Mesenchymal stem cell (in vitro differentiated cells and primary cell): Measurements from ENCODE around the gene CRACDL.

Experiments
- DNase-seq: peaks from one replicate; pipeline ENCODE4 v3.0.0-alpha.2; 2013
- H2AFZ ChIP-seq: one replicate; pipeline ENCODE4 v1.6.1; 2013; ENCODE audit warnings: low read depth, mild to moderate bottlenecking, control low read depth, inconsistent platforms, low read length, moderate library complexity
- H2AK5ac ChIP-seq: 2 replicates; pipeline ENCODE4 v1.6.1; 2013; ENCODE audit warnings: low read length, moderate library complexity, mild to moderate bottlenecking, inconsistent platforms; ENCODE audit not compliant: severe bottlenecking
- H2BK120ac ChIP-seq: one replicate; pipeline ENCODE4 v1.6.1; 2013; ENCODE audit warnings: low read depth, mild to moderate bottlenecking, inconsistent platforms, low read length, moderate library complexity
- H2BK12ac ChIP-seq, 2 experiments: one replicate each; pipeline ENCODE4 v1.6.1; 2013; ENCODE audit warnings: inconsistent platforms in 2 of 2, low read length in 2 of 2, mild to moderate bottlenecking in 2 of 2, moderate library complexity in 2 of 2, control low read depth in 1 of 2
- H2BK15ac ChIP-seq: one replicate; pipeline ENCODE4 v1.6.1; 2013; ENCODE audit warnings: mild to moderate bottlenecking, low read depth, inconsistent platforms; ENCODE audit not compliant: poor library complexity, severe bottlenecking
- H2BK5ac ChIP-seq: 2 replicates; pipeline ENCODE4 v1.6.1; 2013; ENCODE audit warnings: low read depth, mild to moderate bottlenecking, low read length, control low read depth, inconsistent platforms; ENCODE audit not compliant: poor library complexity, severe bottlenecking
- H3K14ac ChIP-seq, 2 experiments: one replicate each; pipeline ENCODE4 v1.6.1; 2013; ENCODE audit warnings: inconsistent platforms in 2 of 2, low read length in 2 of 2, control low read depth in 1 of 2, mild to moderate bottlenecking in 1 of 2, moderate library complexity in 1 of 2
- H3K18ac ChIP-seq, 2 experiments: one replicate each; pipeline ENCODE4 v1.6.1; 2013; ENCODE audit warnings: inconsistent platforms in 2 of 2, low read length in 2 of 2, control low read depth in 1 of 2, low read depth in 1 of 2, mild to moderate bottlenecking in 1 of 2
- H3K23ac ChIP-seq, 2 experiments: one replicate each; pipeline ENCODE4 v1.6.1; 2013; ENCODE audit warnings: inconsistent platforms in 2 of 2, low read length in 2 of 2, mild to moderate bottlenecking in 2 of 2, moderate library complexity in 2 of 2, control low read depth in 1 of 2
- H3K27ac ChIP-seq: 2 replicates; pipeline ENCODE4 v1.5.1; 2013; ENCODE audit warnings: mild to moderate bottlenecking, moderate library complexity, low read length, control low read depth, inconsistent platforms; ENCODE audit not compliant: poor library complexity, severe bottlenecking
- H3K27me3 ChIP-seq, 2 experiments: 2 replicates each; pipeline versions ENCODE4 v1.6.1 to v1.7.0; 2013; ENCODE audit warnings: low read length in 2 of 2, mild to moderate bottlenecking in 2 of 2, moderate library complexity in 2 of 2, control low read depth in 1 of 2, inconsistent platforms in 1 of 2; ENCODE audit not compliant: control insufficient read depth in 1 of 2, insufficient read depth in 1 of 2
- H3K36me3 ChIP-seq, 2 experiments: 2 replicates each; pipeline versions ENCODE4 v1.6.1 to v1.7.0; 2013; ENCODE audit warnings: low read length in 2 of 2, control low read depth in 1 of 2, inconsistent platforms in 1 of 2, low read depth in 1 of 2, mild to moderate bottlenecking in 1 of 2; ENCODE audit not compliant: insufficient read depth in 2 of 2, control insufficient read depth in 1 of 2
- H3K4ac ChIP-seq, 2 experiments: one replicate each; pipeline ENCODE4 v1.6.1; 2013; ENCODE audit warnings: inconsistent platforms in 2 of 2, low read length in 2 of 2, mild to moderate bottlenecking in 2 of 2, moderate library complexity in 2 of 2, control low read depth in 1 of 2, low read depth in 1 of 2
- H3K4me1 ChIP-seq: 2 replicates; pipeline ENCODE4 v1.6.1; 2013; ENCODE audit warnings: low read depth, low read length, control low read depth; ENCODE audit not compliant: control insufficient read depth, insufficient read depth
- H3K4me2 ChIP-seq: 2 replicates; pipeline ENCODE4 v1.6.1; 2013; ENCODE audit warnings: low read length, mild to moderate bottlenecking, inconsistent platforms; ENCODE audit not compliant: poor library complexity, severe bottlenecking
- H3K4me3 ChIP-seq, 2 experiments: 2 replicates each; pipeline versions ENCODE4 v1.5.1 to v1.7.0; 2013; ENCODE audit warnings: low read length in 2 of 2, mild to moderate bottlenecking in 2 of 2, control low read depth in 1 of 2, low read depth in 1 of 2; ENCODE audit not compliant: insufficient read depth in 1 of 2
- H3K79me1 ChIP-seq: replicated peaks from 2 replicates; pipeline ENCODE4 v1.6.1; 2013; ENCODE audit warnings: mild to moderate bottlenecking, control low read depth, low read length, inconsistent platforms; ENCODE audit not compliant: poor library complexity, severe bottlenecking
- H3K9ac ChIP-seq: 2 replicates; pipeline ENCODE4 v1.7.0; 2013; ENCODE audit warnings: mild to moderate bottlenecking, low read length, moderate library complexity
- H3K9me3 ChIP-seq: 2 replicates; pipeline ENCODE4 v1.7.0; 2013; ENCODE audit warnings: mild to moderate bottlenecking, low read length; ENCODE audit not compliant: control insufficient read depth
- H4K8ac ChIP-seq: one replicate; pipeline ENCODE4 v1.6.1; 2013; ENCODE audit warnings: inconsistent platforms, mild to moderate bottlenecking, low read length, moderate library complexity
- H4K91ac ChIP-seq: one replicate; pipeline ENCODE4 v1.6.1; 2013; ENCODE audit warnings: mild to moderate bottlenecking, low read length, inconsistent platforms
- WGBS: methylation state at CpG from one replicate; pipeline ENCODE4 v1.1.7; 2013; ENCODE audit warnings: mixed read lengths; 5-methylcytosine and 5-hydroxymethylcytosine counted together

CRACDL gene

DNA sequence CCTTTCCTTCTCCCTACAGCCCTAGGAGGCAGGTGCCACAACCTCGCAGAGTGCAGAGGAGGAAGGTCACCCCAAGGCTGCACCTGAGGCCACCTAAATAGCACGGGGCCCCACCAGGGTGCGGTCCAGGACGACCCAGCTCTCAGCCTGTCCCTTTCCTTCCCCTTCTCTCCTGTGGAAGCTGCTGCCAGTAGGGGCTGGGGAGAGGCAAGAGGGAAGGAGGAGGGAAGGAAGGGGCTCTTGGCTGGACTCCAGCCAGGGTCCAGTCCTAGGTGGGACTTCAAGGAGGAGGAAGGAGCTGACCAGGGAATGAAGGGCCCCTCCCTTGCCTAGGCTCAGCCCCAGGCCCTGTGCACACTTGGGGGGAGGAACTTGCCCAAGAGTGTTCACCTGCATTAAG lies 11.1 kb downstream of the CRACDL start:
- Histone ChIP-seq H3K18ac (no peak overlapping the region), H2BK15ac (no peak overlapping the region), H2BK120ac (no peak overlapping the region), H3K14ac (no peak overlapping the region), H3K4me1 (peaks cover 6% of the 10 kb centered on the region), H3K79me1 (no peaks in the 10 kb centered on the region), H3K23ac (no peak overlapping the region), H2BK12ac (no peak overlapping the region), H2BK5ac (no peak overlapping the region), H3K4me2 (no peak overlapping the region), H3K27ac (no peak overlapping the region), H3K9me3 (peaks cover 6% of the 10 kb centered on the region), H4K8ac (no peak overlapping the region), H4K91ac (no peak overlapping the region), H2AFZ (no peak overlapping the region), H2AK5ac (no peak overlapping the region), H3K4ac (no peak overlapping the region), H3K9ac (no peak overlapping the region), H3K4me3 (no peak overlapping the region), H3K36me3 (no peaks in the 10 kb centered on the region), H3K27me3 (peaks cover 5 to 24% of the 10 kb centered on the region in 2 experiments)
- DNase-seq: no peak
- WGBS: 83% methylated on average over 1 of the region's 4 CpGs

DNA sequence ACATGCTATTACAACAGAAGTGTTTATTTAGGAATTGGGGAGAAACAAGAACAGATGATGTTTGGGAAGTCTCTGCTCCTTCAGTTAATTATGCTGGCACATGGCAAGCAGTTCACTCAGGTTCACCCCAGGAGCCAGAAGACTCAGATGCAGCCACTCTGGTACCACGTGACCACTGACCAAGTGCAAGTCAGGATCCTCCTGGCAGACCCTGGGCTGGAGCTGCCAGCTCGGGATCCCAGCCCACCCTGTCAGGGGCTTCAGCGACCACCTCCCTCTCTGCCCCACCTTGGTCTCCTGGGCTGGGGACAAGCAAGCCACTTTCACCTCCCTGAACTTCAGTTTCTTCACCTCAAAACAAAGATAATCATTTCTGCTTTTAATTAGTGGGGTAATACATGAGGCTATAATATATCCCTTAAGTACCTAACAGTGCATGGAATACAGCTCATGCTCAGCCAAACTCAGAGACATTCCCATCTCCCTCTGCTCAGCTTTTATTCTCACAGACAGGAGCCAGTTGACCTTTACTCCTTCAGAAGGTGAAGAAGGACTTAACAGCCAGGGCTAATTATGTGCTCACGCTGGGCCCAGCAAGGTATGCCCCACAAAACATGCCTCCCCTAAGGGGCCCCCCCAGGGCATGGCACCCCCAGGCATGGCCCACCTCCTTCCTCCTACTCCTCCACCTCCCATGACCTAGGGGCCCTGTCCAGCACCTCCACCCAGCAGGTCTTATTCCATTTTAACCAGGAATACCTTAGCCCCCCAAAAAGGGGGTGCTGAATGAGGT lies 11.8 kb downstream of the CRACDL start:
- Histone ChIP-seq H4K8ac (no peak overlapping the region), H3K36me3 (no peaks in the 10 kb centered on the region), H2BK12ac (no peak overlapping the region), H3K18ac (no peak overlapping the region), H3K4me3 (no peak overlapping the region), H2BK15ac (no peak overlapping the region), H3K27me3 (peaks cover 1 to 18% of the 10 kb centered on the region in 2 experiments), H4K91ac (no peak overlapping the region), H3K23ac (no peak overlapping the region), H3K9me3 (peaks cover 6% of the 10 kb centered on the region), H2AFZ (no peak overlapping the region), H2BK5ac (no peak overlapping the region), H3K9ac (no peak overlapping the region), H3K4me1 (peaks cover 6% of the 10 kb centered on the region), H3K4me2 (no peak overlapping the region), H2AK5ac (no peak overlapping the region), H3K27ac (no peak overlapping the region), H3K79me1 (no peaks in the 10 kb centered on the region), H2BK120ac (no peak overlapping the region), H3K4ac (no peak overlapping the region), H3K14ac (no peak overlapping the region)
- 83% methylated on average over 4 of the region's 4 CpGs for WGBS
- no peak for DNase-seq

DNA sequence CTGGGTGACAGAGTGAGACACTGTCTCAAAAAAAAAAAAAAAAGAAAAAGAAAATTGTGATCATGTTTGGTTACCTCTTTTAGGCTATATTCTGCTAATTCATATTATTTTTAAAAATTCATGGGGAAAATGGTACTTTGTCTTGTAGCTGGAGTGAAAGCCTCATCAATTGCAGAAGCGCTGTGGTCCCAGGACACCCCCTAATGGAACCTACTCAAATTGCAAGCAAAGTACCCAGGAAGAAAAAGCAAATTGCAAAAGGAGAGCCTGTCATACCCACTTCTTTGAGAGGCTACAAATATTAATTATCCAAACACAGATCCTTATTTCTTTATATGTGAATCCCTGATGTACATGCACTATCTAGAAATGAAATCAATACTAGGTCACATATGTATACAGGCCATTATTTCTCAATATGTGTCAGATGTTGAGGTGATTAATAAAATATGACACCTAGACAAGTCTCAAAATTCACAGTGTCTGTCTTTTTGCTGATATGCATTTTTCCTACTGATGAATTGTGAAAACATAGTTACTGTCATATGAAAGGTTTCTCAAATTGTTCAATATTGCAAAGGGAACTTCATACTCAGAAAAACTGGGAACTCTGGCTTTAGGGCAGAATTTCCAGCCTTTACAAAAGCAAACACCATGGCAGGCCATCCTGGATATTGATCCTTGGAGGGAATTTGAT lies 12.6 kb downstream of the CRACDL start:
- Histone ChIP-seq H3K18ac (no peak overlapping the region), H2BK5ac (no peak overlapping the region), H3K36me3 (no peaks in the 10 kb centered on the region), H3K4me1 (peaks cover 6% of the 10 kb centered on the region), H3K27me3 (peaks cover 0 to 16% of the 10 kb centered on the region in 2 experiments), H3K4me2 (no peak overlapping the region), H3K4ac (no peak overlapping the region), H3K23ac (no peak overlapping the region), H4K91ac (no peak overlapping the region), H4K8ac (no peak overlapping the region), H2AK5ac (no peak overlapping the region), H3K9ac (no peak overlapping the region), H3K14ac (no peak overlapping the region), H2BK12ac (no peak overlapping the region), H3K9me3 (peaks cover 6% of the 10 kb centered on the region), H2BK120ac (no peak overlapping the region), H3K4me3 (no peak overlapping the region), H2AFZ (no peak overlapping the region), H2BK15ac (no peak overlapping the region), H3K27ac (no peak overlapping the region), H3K79me1 (no peaks in the 10 kb centered on the region)
- WGBS: 65% methylated on average over 1 of the region's 1 CpG
- DNase-seq: no peak

DNA sequence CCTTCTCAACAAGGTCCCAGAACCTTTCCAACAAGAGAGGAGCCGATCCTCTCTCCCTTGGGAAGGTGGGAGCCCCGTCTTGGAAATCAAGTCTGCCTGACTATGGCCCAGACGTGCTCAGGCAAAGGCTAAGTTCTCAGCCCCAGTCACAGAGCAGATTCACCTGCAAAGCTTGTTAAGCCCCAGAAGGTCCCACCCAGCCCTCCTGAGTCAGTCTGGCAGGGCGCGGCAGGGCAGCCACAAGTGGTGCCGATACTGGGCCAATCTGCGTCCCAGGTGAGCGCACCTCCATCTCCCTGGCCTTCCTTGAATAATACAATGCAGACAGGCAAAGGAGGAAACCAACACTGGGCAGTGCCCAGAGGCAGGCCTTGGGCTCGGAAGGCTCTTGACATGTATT lies 15.0 kb downstream of the CRACDL start:
- no peak overlapping the region for H3K18ac ChIP-seq
- no peak overlapping the region for H3K9ac ChIP-seq
- DNase-seq: no peak
- peaks cover 6% of the 10 kb centered on the region for H3K9me3 ChIP-seq
- H4K91ac ChIP-seq: no peak overlapping the region
- H3K79me1 ChIP-seq: no peaks in the 10 kb centered on the region
- H3K14ac ChIP-seq: no peak overlapping the region
- no peak overlapping the region for H2BK120ac ChIP-seq
- H3K27me3 ChIP-seq: peaks cover 0 to 16% of the 10 kb centered on the region in 2 experiments
- H4K8ac ChIP-seq: no peak overlapping the region
- no peak overlapping the region for H3K4ac ChIP-seq
- H3K4me1 ChIP-seq: peaks cover 4% of the 10 kb centered on the region
- WGBS: 90% methylated on average over 9 of the region's 9 CpGs
- H2BK5ac ChIP-seq: no peak overlapping the region
- H3K27ac ChIP-seq: no peak overlapping the region
- no peak overlapping the region for H3K23ac ChIP-seq
- H2BK12ac ChIP-seq: no peak overlapping the region
- H2AK5ac ChIP-seq: no peak overlapping the region
- H3K36me3 ChIP-seq: no peaks in the 10 kb centered on the region
- H3K4me2 ChIP-seq: no peak overlapping the region
- no peak overlapping the region for H2BK15ac ChIP-seq
- no peak overlapping the region for H2AFZ ChIP-seq
- no peak overlapping the region for H3K4me3 ChIP-seq
